Measurements from ENCODE around the gene BARX1.
"Not testable (repeated sequence)": the region's sequence is repeated elsewhere in the genome, so short reads cannot be mapped to it uniquely, and the experiment has no call there.

BARX1 gene

DNA sequence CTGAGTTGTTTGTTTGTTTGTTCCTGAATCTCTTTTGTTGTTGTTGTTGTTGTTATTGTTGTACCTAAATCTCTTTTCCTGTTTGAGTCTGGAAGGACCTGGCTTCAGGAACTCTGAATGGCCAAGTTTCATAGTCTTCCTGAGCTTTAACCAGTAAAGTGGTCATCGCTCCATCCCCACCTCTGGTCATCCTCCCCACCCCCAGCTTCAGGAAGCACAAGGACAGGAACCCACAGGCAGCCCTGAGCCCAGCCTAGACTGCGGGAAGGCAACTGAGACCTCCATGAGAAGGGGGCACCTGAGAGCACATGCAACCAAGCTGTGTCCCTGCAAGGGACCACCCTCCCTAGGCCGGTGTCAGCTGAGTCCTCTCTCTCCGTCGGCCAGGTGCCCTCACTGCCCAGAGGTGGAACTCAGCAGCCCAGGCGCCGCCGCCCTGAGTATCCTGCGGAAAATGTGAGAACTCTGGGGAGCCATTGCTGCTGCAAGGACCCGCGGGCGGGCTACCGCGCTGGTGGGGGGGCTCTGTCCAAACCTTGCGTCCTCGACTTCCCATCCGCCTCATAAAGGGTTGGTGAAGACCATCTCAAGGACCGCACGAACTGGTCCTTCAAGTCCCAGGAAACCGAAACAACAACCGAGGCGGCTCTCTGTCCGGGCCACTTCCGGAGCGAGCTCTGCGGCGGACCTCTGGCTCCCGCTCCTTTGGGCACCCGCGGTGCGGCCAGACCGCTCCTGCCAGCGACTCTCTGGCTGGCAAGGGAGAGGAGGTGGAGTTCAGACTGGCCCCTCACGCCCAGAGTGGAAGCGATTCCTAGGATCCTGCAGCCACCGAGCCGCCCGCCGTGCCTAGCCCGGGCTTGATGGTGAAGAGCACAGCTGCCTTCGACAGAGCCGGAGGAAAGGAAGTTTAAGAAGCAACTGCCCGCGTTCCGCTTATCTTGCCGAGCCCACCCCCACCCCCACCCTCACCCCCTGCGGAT is 4.2 kb downstream of the BARX1 start:
- peak; percentile 65 for DNase-seq

DNA sequence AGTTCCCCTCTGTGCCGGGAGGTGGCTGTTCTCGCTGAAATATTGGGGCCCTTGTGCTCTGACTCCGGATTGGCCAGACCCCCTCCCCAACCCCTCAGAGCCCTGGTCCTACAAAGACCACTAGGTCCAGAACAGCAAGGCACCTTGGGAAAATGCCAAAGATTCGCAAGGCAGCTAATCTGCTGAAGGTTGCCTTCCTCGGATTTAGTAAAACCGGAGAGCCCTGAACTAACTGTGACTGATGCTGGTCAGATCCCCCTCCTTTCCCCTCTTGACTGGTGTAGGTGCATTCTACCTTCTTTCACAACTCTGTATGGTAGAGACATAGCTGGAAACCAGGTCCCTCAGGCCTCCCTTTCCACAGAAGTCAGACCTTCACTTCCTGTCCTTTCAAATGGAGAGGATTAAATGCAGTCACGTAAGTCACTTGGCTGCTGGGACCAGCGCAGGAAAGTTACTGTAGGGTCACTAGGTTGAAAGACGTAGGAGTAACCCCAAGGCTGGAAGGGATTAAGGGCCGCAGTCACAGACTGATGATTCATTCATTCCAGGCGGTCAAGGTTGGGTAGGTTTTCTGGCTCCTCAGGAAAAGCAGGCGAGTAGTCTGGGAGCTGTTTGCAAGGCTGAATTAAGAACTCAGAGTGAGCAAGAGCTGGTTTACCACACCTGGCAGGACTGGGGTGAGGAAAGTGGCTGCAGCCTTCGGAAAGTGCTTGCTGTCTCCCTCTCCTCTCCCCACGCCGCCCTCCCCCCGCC is 5.3 kb downstream of the BARX1 start:
- DNase-seq: peak; percentile 38

DNA sequence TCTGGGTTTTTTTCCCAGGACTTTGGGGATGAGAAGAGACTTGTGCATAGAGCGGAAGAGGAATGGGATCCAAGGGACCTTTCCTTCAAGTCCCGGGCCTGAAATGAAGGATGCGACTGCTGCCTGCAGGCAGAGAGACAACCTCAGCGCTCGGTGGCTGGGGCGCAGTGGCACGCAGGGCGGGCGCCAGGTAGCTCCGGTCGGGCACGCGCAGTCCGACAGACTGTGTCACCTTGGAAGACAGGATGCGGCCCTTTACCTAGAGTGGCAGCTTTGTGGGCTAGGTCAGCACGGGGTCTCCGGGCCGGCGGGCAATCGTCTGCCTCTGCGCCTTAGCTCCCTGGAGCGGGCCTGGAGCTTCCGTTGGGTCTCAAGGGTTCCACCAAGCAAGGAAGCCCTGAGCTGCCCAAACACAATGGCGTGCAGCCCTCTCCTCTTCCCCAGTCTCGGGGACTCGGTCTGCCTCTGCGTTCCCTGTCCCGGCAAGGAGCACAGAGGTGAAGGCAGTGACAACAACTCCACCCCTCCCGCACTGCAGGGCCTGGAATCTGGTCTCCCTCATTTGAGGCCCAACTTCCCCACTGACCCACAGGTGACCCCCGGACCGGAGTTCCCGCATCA is 6.0 kb downstream of the BARX1 start:
- DNase-seq: peak; percentile 50

DNA sequence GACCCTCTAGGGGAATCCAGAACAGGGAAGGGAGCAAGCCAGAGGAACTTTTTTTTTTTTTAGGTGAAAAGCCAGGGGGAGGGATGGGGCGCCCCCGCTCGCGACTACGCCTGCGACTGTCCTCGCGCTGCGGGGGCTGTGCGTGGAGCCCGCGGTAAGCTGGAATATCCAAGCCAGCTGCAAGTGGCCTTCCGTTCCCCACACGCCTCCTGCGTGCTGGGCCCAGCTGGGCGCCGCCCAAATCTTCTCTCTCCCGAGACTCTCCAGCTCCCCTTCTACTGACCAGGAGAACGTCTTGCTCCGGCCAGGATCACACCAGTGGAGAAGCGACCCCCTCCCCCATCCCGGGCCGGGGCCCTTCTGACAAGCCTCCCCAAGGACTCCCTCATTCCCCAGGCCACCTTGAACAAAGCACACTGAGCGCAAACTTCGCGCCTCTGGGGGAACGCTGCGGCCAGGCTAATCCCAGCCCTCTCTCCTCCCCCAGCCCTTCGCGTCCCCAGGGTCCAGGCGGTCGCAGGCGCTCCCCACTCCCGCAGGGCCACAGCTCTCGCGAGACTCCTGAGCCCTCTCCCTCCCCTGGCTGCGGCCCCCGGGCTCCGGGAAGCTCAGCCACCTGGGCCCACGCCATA is 6.6 kb downstream of the BARX1 start:
- DNase-seq: no peak

DNA sequence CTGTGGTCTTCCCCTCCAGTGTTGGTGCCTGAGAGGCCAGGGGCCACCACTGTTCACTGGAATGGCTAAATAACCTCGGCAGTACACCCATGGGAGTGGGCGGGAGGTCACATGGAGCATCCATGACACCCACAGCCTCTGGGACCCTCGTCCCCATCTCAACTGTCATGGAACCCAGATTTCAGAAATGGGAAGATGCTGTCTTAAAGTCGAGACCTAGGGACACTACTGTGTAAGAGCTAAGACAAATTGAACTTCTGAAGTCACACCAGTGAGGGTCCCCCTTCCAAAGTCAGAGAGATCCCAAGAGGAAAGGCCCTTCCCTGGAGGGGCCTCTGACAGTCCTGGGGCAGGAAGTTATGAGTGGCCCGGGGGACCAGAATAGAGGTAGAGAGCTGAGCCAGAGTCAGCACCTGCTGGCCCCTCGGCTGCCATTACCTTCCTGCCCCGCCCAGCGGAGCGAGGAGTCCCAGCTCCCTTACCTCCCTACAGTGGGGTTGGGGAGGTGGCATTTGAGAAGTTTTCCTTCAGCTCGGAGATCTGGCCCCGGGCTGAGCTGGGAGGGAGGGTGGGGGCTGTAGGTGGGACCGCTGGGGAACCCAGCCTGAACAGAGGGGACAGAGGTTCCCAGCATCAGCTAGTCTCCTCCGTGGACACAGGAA is 7.6 kb downstream of the BARX1 start:
- DNase-seq: peak; percentile 5

DNA sequence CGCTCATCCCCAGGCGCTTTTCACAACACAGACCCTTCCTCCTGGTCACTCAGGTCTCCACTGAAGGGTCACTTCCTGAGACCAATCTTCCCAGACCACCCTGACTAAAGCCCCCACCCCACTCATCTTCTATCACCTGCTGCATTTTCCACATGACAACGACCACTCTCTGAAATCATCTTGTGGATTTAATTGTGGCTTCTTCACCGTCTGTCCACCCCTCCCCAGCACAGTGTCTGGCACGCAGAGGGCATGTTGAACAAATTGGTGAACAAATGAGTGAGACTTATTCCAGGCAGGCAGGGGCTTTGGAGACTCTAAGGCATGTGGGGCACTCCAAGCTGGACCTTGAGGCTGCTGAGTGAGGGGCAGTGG is 8.8 kb downstream of the BARX1 start:
- no peak for DNase-seq

DNA sequence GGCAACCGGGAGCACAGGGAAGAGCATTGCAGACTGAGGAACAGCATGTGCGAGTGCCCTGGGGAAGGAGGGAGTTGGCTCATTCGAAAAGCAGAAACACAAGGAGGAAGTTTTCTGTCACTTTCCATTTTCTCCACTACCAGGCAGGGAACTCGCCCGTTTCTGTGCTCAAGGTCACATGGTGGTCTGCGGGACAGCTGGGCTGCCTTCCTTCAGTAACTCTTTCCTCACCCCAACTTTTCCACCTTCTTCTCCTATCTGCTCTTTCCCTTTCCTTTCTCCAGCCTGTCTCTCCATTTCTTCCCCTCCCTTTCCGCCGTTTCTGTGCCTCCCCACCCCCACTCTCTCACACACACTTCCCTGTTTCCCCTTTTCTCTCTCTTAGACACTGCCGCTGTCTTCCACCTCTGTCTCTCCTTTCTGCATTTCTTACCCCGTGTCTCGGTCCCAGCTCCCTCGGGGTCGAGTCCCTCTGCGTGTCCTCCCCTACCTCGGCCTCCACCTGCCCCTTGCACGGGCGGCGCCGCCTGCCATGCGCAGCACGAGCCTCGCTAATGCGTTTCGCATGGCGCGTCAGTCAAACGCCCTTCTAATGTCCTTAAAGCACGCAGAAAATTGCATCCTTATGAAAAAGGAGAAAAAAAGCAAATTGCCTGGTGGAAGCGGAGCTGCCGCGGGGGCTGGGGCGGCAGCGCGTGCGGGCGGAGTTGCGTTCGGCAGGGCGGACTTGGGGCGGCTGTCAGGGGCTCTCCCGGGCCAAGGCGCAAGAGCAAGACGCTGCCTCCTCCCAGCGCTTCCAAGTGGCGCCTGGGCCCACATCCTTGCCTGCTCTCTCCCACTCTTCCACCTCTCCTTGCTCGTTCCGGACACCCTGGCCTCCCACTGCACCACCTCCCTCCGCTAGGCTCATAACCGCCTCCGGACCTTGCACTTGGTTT is 9.5 kb downstream of the BARX1 start:
- peak; percentile 65 for DNase-seq

DNA sequence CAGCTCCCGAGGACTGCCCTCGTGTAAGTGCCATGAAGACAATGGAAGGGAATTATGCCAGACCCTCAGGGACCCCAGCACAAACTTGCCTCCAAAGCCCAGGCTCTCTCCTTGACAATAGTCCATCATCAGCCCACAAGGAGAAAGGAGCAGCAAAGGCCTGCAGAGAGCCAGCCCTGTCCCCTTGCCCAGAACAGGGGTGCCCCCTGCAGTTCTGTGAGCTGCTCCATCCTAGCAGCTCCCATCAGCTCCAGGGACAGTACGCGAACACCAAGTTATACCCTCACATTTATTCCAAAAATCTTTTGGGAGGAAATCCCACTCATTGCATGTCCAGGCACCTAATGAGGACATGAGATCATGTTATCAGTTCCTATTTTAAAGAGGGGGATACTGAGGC is 11.1 kb downstream of the BARX1 start:
- DNase-seq: peak; percentile 3

DNA sequence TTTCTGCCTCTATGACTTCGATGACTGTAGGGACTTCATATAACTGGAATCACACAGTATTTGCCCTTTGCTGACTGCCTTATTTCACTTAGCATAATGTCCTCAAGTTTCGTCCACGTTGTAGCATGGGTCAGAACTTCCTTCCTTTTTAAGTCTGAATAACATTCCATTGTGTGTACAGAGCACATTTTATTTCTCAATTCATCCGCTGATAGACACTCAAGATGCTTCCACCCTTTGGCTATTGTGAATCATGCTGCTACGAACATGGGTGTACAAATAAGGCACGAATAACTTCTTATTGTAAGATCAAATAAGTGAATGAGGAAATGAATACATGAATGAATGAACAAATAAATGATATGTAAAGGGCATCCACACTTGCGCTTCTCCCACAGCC is 13.0 kb downstream of the BARX1 start:
- no peak for DNase-seq

DNA sequence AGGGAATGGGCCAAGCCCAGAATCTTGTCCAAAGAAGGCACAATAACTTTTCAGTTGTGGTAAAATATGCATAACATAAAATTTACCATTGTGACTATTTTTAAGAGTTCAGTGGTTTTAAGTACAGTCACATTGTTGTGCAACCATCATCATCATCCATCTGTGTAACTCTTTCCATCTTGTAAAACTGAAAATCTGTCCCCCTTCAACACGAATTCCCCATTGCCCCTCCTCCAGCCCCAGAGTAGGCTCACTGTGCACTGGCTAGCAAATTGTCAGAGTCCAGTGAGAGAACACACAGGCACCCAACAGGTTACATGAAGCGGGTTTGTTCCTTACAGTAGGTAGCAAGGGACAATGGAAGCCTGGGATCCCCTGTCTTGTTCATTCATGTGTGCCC is 13.7 kb downstream of the BARX1 start:
- no peak for DNase-seq

DNA sequence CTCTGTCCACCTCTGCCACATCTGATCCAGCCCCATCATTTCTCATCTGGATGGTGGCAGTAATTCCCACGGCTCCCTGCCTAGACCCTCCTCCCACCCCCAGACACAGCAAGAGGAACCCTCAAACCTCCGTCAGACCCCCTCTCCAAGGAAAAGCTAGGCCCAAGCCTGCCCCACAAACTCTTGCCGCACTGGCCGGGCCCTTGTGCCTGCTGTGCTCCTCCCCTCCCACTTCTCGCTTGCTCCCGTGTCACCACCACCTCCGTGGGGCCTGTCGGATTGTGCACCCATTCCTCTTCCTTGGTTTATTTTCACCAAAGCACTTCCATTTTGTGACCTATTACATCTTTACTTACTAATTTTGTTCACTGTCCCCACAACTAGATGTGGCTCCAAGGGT is 14.2 kb downstream of the BARX1 start:
- no peak for DNase-seq

DNA sequence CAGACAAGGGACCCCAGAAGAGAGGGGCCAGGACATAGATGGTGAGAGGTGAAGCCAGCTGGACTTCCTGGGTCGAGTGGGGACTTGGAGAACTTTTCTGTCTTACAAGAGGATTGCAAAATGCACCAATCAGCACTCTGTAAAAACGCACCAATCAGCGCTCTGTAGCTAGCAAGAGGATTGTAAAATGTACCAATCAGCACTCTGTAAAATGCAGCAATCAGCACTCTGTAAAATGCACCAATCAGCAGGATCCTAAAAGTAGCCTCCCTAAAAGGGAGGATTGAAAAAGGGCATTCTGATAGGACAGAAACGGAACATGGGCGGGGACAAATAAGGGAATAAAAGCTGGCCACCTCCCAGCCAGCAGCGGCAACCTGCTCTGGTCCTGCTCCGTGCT is 15.6 kb downstream of the BARX1 start:
- DNase-seq: not testable (repeated sequence)

DNA sequence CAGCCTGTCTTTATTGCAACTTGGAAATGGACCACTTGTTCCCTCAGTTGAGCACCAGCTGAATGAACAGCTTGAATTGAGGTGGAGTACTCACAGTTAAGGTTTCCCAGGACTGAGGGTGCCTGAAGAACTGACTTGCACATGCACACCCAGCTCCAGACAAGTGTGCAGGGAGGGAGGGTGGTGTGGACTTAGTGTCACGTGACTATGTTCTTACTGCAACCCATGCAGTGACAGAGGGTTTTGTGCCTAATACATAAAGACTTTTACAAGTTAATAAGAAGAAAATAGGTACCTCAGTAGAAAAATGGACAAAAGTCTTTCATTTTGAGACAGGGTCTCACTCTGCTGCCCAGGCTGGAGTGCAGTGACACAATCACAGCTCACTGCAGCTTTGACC is 18.0 kb downstream of the BARX1 start:
- DNase-seq: no peak

DNA sequence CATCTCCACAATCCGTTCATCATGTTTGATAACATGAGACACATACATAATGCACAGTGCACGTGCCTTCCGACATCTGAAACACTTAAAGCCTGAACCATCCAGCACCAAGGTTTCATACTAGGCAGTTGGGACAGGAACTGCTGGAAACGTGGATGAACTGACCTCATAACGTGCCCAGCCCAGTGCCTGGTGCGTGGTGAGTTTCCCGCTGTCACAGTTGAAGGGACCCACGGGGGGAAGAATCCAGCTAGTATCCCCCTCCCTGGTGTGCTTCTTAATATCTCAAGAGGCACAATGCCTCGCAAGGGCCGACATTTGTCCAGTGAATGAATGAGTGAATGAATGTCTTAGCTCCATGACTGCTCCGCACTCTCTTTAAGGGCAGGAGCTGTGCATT is 23.2 kb downstream of the BARX1 start:
- DNase-seq: no peak

DNA sequence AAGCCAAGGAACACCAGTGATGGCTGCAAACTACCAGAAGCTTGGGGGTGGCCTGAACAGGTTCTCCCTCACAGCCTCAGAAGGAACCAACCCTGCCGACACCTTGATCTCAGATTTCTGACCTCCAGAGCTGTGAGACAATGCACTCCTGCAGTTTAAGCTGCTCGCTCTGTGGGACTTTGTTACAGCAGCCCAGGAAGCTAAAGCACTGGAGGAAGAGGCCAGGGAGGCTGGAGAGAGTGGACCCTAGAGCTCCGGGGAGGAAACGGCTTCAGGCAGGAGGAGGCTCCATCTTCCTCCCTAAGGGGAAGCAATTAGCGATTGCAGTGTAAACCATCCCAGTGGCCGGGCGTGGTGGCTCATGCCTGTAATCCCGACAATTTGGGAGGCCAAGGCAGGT is 25.1 kb downstream of the BARX1 start:
- DNase-seq: no peak

DNA sequence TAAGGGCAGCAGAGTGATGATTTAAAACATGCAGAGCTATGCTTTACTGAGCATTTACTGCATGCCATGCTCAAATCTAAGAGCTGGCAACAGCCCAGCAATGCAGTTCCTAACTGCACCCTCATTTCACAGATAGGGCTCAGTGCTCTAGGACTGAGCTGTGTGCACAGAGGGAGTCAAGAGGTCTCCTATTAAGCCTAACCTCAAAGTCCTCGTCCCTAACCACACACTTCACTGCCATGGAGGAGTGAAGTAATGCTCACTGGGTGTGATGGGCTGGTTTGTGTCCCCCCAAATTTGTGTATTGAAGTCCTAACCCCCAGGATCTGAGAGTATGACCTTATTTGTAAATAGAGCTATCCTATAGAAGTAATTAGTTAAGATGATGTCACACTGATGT is 25.9 kb downstream of the BARX1 start:
- no peak for DNase-seq

DNA sequence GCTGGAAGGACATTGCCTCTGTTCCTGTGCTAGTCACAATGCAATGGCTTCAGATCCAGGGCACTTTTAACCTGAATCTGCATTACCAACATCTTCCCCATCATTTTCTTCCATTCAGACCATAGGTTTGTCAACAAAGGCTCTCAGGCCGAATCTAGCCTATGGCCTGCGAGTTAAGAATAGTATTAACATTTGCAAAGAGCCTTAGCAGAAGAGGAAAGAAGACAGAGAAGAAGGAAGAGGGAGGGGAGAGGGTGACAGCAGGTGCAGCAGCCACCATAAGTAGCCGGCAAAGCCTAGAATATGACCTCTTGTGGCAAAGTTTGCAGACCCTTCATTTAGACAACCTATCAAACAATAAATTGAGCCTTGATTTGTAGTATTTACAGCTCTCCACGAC is 32.6 kb downstream of the BARX1 start:
- DNase-seq: no peak

DNA sequence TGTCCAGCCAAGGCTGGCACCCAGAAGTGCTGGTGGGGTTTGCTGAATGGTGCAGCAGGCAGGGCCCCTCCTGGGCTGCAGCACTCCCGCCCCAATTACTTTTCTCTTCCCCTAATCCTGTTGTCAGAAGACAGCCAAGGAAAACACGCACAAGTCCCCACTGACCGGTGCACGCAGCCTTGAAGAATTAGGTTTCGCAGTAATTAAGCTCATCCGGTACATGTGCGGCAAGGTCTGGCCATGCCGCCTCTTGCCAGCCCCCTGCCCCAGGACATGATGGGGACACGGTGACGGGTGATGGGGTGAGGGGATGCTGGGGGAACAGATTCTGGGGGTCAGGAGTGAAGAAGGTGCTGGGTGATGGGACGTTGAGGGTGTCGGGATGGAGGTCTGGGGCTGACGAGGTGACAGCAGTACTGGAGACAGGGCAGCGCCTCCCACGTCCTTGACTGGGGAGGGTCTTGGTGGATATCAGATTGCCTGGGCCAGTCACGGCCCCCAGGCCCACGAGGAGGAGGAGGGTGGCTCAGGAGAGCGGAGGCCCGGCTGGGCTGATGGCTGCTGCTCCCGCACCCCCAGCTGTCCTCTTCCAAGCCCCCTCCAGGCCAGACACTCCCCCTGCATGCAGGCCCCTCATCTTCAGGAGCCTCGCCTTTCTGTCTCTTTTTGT is 34.9 kb downstream of the BARX1 start:
- DNase-seq: no peak

DNA sequence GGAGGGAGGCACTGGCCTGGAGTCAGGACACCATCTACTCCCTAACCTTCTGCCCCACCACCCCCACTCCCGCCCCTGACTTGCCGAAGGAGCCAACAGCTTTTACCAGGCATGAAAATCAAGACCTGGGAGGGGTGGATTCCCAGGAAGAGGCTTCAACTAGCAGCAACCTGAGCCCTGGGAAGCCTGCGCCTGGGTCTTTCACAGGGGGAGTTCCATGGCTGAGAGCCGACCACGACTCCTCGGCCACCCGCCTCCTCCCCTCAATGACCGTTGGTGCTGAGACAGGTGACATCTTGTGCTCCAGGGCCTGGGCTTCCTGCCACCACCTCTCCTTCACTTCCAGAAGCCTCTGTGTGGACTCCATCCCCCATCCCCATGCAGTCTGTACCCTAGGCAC is 37.1 kb downstream of the BARX1 start:
- no peak for DNase-seq

DNA sequence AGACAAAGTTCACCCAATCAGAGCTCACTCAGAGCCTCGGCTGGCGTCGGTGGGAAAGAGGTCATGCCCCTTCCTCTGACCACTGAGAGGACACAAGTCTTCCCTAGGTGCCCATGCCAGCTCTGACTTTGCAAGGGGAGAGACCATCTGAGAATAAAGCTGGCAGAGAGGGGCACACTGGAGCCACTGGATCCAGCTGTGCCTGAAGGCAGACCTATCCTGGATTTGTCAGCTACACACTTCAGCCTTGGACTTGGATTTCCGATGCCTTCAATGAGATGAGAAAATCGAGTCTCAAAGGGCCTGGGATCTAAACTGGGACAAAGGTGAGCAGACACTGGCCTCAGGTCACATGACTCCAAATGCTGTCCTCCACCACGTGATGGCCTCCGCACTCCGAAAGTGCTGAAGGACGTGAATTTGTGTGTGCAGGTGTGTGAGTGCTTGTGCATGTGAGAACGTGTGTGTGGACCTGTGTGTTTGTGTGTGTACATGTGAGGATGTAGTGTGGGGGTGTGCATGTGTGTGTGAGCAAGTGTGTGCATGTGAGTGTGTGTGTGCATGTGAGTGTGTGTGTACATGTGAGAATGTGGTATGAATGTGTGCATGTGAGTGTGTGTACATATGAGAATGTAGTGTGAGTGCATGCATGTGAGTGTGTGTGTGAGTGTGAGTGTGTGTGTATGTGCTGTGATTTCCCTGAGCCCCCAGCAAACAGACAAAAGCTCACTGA is 37.9 kb downstream of the BARX1 start:
- DNase-seq: no peak

Measured in eye (tissue), 1 donor.